Hematopoietic multipotent progenitor cell treated with erythropoietin and hydrocortisone succinate and interleukin-3 and kit ligand, for 4 days (in vitro differentiated cells): ENCODE measurements around the gene METTL8.
"Not testable (repeated sequence)": the region's sequence is repeated elsewhere in the genome, so short reads cannot be mapped to it uniquely, and the experiment has no call there.

Source experiments
- DNase-seq: peaks from one replicate; pipeline ENCODE4 v3.0.0-alpha.2; 2015

METTL8 gene

GRCh38 chr2:171394164-171394740 lies 39.5 kb downstream of the METTL8 start:
- DNase-seq: peak; percentile 71

- DNase-seq: no peak
These were observed 40.3 kb downstream of the METTL8 start for GRCh38 chr2:171393487-171393886.

- no peak for DNase-seq
These were observed 42.3 kb downstream of the METTL8 start for GRCh38 chr2:171391532-171391931.

GRCh38 chr2:171390941-171391516 lies 42.8 kb downstream of the METTL8 start:
- peak; percentile 33 for DNase-seq

- no peak for DNase-seq
These were observed 44.0 kb downstream of the METTL8 start for GRCh38 chr2:171389780-171390179.

GRCh38 chr2:171389325-171389724 lies 44.5 kb downstream of the METTL8 start:
- no peak for DNase-seq

GRCh38 chr2:171387052-171387451 lies 46.7 kb downstream of the METTL8 start:
- no peak for DNase-seq

- no peak for DNase-seq
These were observed 47.2 kb downstream of the METTL8 start for GRCh38 chr2:171386627-171387026.

- DNase-seq: no peak
These were observed 50.7 kb downstream of the METTL8 start for GRCh38 chr2:171383134-171383533.

GRCh38 chr2:171382175-171382574 lies 51.6 kb downstream of the METTL8 start:
- DNase-seq: not testable (repeated sequence)

GRCh38 chr2:171377852-171378251 lies 55.9 kb downstream of the METTL8 start:
- DNase-seq: not testable (repeated sequence)

- no peak for DNase-seq
These were observed 66.1 kb downstream of the METTL8 start for GRCh38 chr2:171367692-171368091.

- DNase-seq: no peak
These were observed 68.0 kb downstream of the METTL8 start for GRCh38 chr2:171365778-171366177.

- DNase-seq: no peak
These were observed 68.6 kb downstream of the METTL8 start for GRCh38 chr2:171365232-171365631.

GRCh38 chr2:171362396-171362795 lies 71.4 kb downstream of the METTL8 start:
- DNase-seq: no peak

GRCh38 chr2:171360905-171361304 lies 72.9 kb downstream of the METTL8 start:
- no peak for DNase-seq

GRCh38 chr2:171353746-171354145 lies 80.0 kb downstream of the METTL8 start:
- DNase-seq: not testable (repeated sequence)

GRCh38 chr2:171348056-171348455 lies 85.7 kb downstream of the METTL8 start:
- no peak for DNase-seq

GRCh38 chr2:171347591-171348032 lies 86.2 kb downstream of the METTL8 start:
- DNase-seq: peak; percentile 20

GRCh38 chr2:171346723-171347557 lies 86.8 kb downstream of the METTL8 start:
- DNase-seq: peak; percentile 48

GRCh38 chr2:171345971-171346722 lies 87.6 kb downstream of the METTL8 start:
- DNase-seq: peak; percentile 17

GRCh38 chr2:171344182-171344581 lies 89.6 kb downstream of the METTL8 start:
- no peak for DNase-seq

- DNase-seq: peak; percentile 57
These were observed 91.8 kb downstream of the METTL8 start for GRCh38 chr2:171342067-171342413.
